NT2/D1 (cell line): ENCODE measurements around the gene CNTN5.

ENCODE experiments used
- SUZ12 ChIP-seq: IDR thresholded peaks from 2 replicates; pipeline ENCODE4 v1.6.1; 2011; ENCODE audit not compliant: insufficient read length, insufficient read depth; ENCODE audit errors: extremely low read depth
- YY1 ChIP-seq: IDR thresholded peaks from 2 replicates; pipeline ENCODE4 v1.6.1; 2011; ENCODE audit not compliant: insufficient read length, insufficient read depth

DNA sequence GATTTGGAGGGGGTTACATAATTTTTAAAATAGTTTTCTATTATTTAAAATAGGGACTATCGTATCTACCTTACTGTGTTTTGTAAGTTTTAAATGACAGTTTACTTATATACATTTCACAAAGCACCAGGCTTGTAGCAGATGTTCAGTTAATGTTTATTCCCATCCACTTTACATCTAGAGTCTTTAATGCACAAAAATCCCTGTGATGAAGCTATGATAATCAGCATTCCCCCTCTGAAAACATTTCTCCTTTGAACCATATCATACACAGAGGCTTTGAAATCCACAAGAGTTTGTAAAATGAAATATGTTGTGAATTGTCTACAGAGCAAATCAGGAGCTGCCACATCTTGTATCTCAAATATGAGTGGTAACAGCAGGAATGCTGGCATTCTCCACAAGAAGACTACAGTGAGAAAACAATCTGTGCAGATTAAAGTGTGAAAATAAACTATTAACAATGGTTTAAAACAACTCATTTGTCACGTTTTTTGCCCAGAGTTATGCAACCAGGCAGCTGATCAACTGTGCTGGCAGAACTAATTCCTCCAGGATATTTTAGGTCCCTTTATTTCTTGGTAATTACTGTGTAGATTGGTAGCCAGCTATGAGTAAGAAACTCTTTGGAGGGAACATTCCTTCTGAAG, 967.2 kb downstream of the CNTN5 start:
- TF ChIP-seq YY1 (no peak), SUZ12 (no peak)
